ENCODE results near the gene IER5.

GRCh38 chr1:181050922-181051321, 37.6 kb upstream of the IER5 start:
- no peak for TF ChIP-seq EZH2 (IDR thresholded peaks at IDR 0.05)
- TF ChIP-seq POLR2AphosphoS5 (IDR thresholded peaks at IDR 0.05; ENCODE audit: borderline replicate concordance, low read depth, low read length), result no peak
- TF ChIP-seq FOXP2 (optimal IDR thresholded peaks at IDR 0.05; ENCODE audit: control extremely low read depth, extremely low read length, insufficient read depth), result no peak
